GM12875 (cell line): ENCODE results near the gene RNF40.
A peak's percentile ranks its signal among the peaks of the same experiment; 100 is the strongest.

Experiments used
- H3K4me3 ChIP-seq: one replicate; pipeline ENCODE4 v1.5.1; 2011; ENCODE audit warnings: low read depth, low read length, control low read depth
- TF ChIP-seq, protein P1 (sequence below): IDR thresholded peaks from 2 replicates; pipeline ENCODE4 v1.5.1; 2011; ENCODE audit warnings: low read depth, mild to moderate bottlenecking, control low read depth, inconsistent platforms, low read length, moderate library complexity, borderline replicate concordance; ENCODE audit not compliant: insufficient read depth

Gene RNF40

GRCh38 chr16:30748634-30749445 is 13.3 kb upstream of the RNF40 start:
- TF ChIP-seq, protein P1, sequence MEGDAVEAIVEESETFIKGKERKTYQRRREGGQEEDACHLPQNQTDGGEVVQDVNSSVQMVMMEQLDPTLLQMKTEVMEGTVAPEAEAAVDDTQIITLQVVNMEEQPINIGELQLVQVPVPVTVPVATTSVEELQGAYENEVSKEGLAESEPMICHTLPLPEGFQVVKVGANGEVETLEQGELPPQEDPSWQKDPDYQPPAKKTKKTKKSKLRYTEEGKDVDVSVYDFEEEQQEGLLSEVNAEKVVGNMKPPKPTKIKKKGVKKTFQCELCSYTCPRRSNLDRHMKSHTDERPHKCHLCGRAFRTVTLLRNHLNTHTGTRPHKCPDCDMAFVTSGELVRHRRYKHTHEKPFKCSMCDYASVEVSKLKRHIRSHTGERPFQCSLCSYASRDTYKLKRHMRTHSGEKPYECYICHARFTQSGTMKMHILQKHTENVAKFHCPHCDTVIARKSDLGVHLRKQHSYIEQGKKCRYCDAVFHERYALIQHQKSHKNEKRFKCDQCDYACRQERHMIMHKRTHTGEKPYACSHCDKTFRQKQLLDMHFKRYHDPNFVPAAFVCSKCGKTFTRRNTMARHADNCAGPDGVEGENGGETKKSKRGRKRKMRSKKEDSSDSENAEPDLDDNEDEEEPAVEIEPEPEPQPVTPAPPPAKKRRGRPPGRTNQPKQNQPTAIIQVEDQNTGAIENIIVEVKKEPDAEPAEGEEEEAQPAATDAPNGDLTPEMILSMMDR = no peak
- peak overlapping the region; percentile 76 for H3K4me3 ChIP-seq

GRCh38 chr16:30750201-30750600 is 11.9 kb upstream of the RNF40 start:
- no peak overlapping the region for H3K4me3 ChIP-seq
- TF ChIP-seq, protein P1 = no peak

- H3K4me3 ChIP-seq = no peak overlapping the region
- TF ChIP-seq, protein P1 = no peak
These were observed 11.2 kb upstream of the RNF40 start for GRCh38 chr16:30750876-30751465.

GRCh38 chr16:30753596-30753995 is 8.5 kb upstream of the RNF40 start:
- TF ChIP-seq, protein P1 = no peak
- H3K4me3 ChIP-seq = no peak overlapping the region

GRCh38 chr16:30755955-30756780 is 6.0 kb upstream of the RNF40 start:
- no peak overlapping the region for H3K4me3 ChIP-seq

GRCh38 chr16:30756781-30757100 is 5.4 kb upstream of the RNF40 start:
- TF ChIP-seq, protein P1 = no peak
- no peak overlapping the region for H3K4me3 ChIP-seq

More at GRCh38 chr16:30755955-30756780, 6.0 kb upstream of the RNF40 start:
- TF ChIP-seq, protein P1 = no peak
